Astrocyte (in vitro differentiated cells and primary cell): ENCODE measurements around the gene FMO5.

Source experiments
- EZH2 ChIP-seq: IDR thresholded peaks from 2 replicates; pipeline ENCODE4 v1.6.1; 2012; ENCODE audit warnings: mild to moderate bottlenecking, low read length, inconsistent platforms; ENCODE audit not compliant: insufficient read depth
- TF ChIP-seq, protein P1 (sequence below): IDR thresholded peaks from 2 replicates; pipeline ENCODE4 v1.5.1; 2011; ENCODE audit warnings: low read depth, mild to moderate bottlenecking, inconsistent platforms, low read length, moderate library complexity; ENCODE audit not compliant: insufficient read depth

DNA sequence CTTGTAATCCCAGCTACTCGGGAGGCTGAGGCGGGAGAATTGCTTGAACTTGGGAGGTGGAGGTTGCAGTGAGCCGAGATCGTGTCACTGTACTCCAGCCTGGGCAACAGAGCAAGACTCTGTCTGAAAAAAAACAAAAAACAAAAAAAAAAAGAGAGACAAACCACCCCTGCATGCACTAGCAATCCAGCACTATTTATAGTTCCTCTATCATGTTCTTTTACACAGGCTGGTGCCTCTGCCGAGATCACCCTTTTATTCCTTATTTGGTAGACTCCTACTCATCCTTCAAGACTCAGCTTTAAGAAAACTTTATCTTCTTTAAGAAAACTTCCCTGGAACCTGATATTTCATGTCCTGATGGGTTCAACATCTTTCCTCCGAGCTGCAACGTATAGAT is 10.8 kb downstream of the FMO5 start:
- TF ChIP-seq, protein P1, sequence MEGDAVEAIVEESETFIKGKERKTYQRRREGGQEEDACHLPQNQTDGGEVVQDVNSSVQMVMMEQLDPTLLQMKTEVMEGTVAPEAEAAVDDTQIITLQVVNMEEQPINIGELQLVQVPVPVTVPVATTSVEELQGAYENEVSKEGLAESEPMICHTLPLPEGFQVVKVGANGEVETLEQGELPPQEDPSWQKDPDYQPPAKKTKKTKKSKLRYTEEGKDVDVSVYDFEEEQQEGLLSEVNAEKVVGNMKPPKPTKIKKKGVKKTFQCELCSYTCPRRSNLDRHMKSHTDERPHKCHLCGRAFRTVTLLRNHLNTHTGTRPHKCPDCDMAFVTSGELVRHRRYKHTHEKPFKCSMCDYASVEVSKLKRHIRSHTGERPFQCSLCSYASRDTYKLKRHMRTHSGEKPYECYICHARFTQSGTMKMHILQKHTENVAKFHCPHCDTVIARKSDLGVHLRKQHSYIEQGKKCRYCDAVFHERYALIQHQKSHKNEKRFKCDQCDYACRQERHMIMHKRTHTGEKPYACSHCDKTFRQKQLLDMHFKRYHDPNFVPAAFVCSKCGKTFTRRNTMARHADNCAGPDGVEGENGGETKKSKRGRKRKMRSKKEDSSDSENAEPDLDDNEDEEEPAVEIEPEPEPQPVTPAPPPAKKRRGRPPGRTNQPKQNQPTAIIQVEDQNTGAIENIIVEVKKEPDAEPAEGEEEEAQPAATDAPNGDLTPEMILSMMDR: no peak
- no peak for TF ChIP-seq EZH2
